Ectodermal cell (in vitro differentiated cells): Measurements from ENCODE around the gene MAML2.

Experiments used
- H3K27ac ChIP-seq: 2 replicates; pipeline ENCODE4 v1.7.0; 2013; ENCODE audit warnings: mild to moderate bottlenecking, low read depth, low read length; ENCODE audit not compliant: insufficient read depth, poor library complexity, severe bottlenecking
- H3K27me3 ChIP-seq: 2 replicates; pipeline ENCODE4 v1.7.0; 2013; ENCODE audit warnings: mild to moderate bottlenecking, low read length; ENCODE audit not compliant: insufficient read depth, control insufficient read depth, poor library complexity, severe bottlenecking
- H3K36me3 ChIP-seq: one replicate; pipeline ENCODE4 v1.7.0; 2013; ENCODE audit warnings: low read length; ENCODE audit not compliant: control insufficient read depth, insufficient read depth
- H3K4me1 ChIP-seq: one replicate; pipeline ENCODE4 v1.7.0; 2013; ENCODE audit warnings: low read length; ENCODE audit not compliant: control insufficient read depth, insufficient read depth
- H3K4me3 ChIP-seq: 2 replicates; pipeline ENCODE4 v1.7.0; 2013; ENCODE audit warnings: low read depth, low read length, control low read depth; ENCODE audit not compliant: insufficient read depth
- H3K9me3 ChIP-seq: 2 replicates; pipeline ENCODE4 v1.7.0; 2013; ENCODE audit warnings: mild to moderate bottlenecking, low read length, moderate library complexity; ENCODE audit not compliant: control insufficient read depth
- WGBS, 2 experiments: methylation state at CpG; one replicate each; pipeline ENCODE4 v1.1.7; 2013; ENCODE audit warnings: missing lambda C conversion rate in 2 of 2; 5-methylcytosine and 5-hydroxymethylcytosine counted together

The MAML2 gene

DNA sequence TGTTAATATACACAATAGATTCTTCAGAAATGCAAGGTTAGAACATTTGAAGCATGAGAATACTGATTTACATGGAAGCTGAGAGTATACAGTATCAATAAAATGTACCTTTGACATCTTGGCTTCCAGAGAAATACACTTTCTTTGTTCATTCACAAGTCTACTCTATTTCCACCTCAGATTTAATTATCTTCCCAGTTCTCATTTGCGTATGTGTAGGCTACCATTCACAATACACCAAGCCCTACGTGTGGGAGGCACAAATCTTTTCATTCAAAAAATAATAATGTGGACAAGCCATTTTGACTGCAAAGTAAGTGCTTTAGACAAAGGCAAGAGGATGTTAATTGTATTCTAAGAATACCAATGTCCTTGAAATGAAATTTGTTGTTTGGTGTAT lies 286.4 kb downstream of the MAML2 start:
- Histone ChIP-seq H3K27ac (no peak overlapping the region), H3K9me3 (no peaks in the 10 kb centered on the region), H3K27me3 (no peaks in the 10 kb centered on the region), H3K4me3 (no peak overlapping the region), H3K4me1 (peaks cover 17% of the 10 kb centered on the region), H3K36me3 (no peaks in the 10 kb centered on the region)
- WGBS, 2 experiments, result 85 to 93% methylated on average over 2 of the region's 2 CpGs

DNA sequence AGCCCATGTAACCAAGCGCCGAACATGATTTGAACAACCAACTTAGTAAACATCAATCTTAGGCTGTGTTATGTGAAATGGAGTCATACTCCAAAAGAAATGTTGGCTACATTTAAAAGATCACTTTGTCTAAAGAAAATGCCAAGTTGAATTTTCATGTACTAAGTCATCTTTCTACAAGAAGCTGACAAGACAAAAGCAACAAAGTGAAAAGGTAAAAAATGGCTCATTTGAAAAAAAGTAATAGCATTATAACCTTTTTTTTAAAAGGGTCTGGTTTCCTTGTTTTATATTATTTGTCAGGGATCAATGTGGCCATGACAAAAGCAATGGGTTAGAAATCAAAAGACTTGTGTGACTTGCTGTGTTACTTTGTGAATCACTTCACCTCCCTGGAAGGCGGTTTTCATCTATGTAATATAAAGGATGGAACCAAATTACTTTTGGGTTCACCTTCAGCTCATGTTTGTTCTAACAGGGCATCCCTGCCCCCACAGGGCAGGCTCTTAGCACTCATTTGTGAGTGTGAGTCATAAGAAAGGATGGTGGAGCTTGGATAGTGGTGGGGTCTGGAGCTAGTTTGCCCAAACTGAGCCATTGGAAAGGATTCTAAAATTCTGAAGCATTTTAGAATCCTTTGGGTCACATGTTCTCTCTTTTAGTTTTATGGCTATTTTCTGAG lies 287.1 kb downstream of the MAML2 start:
- Histone ChIP-seq H3K27ac (peak overlapping the region; percentile 84), H3K27me3 (no peaks in the 10 kb centered on the region), H3K36me3 (no peaks in the 10 kb centered on the region), H3K4me3 (no peak overlapping the region), H3K9me3 (no peaks in the 10 kb centered on the region), H3K4me1 (peaks cover 17% of the 10 kb centered on the region)
- WGBS, 2 experiments, result 47 to 50% methylated on average over 3 of the region's 3 CpGs

DNA sequence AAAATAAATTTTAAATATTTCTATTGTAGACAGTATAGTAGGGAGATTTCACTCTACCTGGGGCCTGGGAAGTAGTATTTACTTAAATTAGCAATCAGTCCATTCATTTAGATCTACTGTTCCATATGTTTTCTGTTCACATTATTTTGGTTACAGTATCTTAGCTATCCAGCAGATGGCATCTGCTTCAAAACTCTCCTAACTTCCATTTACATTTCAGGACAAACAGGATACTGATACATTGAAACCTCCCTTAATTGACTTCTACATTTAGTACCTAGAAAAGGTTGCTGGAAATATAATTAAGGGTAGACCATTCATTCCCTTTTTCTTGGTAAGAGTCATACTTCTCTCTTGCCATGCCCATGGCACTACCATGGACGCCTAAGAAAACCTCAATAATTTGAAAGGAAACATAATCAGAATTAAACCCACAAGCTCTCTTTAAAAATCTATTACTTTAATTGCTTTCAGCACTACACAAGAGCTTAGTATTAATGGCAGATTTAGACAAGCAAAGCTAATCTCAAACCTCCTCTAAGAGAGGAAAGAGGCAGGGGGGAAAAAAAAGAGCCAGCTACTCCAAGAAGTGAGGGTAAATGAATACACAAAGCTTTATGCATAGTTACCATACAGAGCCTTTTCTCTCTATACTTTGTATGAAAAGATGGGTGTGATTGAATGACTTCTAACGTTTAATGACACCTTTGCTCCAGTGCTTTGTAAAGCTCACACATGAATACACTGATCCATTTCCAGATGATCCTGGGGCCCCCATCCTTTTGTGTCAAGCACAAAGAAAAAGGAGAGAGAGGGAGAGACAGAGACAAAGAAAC lies 287.9 kb downstream of the MAML2 start:
- Histone ChIP-seq H3K4me1 (peaks cover 17% of the 10 kb centered on the region), H3K36me3 (no peaks in the 10 kb centered on the region), H3K27me3 (no peaks in the 10 kb centered on the region), H3K9me3 (no peaks in the 10 kb centered on the region), H3K27ac (peak overlapping the region; percentile 84), H3K4me3 (no peak overlapping the region)
- WGBS, 2 experiments, result 33 to 41% methylated on average over 1 to 2 of the region's 2 CpGs

DNA sequence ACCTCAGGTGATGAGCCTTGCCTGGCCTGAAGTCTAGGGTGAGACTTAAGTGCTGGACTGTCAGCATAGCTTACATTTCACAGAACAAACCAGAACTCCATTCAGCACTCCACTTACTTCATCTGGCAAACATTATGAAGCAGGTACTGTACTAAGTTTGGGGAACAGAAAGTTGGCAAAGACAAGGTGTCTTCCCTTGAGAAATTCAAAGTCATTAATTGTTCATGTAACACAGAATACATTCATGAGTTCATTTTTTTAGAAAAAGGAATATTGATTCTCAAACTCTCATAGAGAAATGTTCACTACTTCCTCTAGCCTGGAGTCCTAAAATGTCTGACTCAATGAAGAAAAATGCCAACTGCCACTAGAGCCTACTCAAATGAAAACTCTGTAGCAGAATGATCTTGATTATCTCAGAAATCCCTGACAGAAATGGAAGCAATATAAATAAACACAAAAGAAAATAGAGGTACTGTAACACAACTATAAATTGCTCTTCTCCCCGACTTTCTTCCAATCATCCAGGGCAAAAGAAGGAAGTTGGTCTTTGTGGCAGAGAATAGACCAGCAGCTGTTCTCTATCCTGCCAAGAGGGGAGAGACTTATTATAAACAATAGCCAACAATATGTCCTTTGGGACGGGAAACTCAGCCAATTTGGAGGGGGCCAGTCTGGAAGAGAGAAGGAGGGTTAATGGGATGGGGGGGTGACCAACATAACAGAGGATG lies 289.9 kb downstream of the MAML2 start:
- 91 to 100% methylated on average over 1 to 2 of the region's 2 CpGs for WGBS, 2 experiments
- Histone ChIP-seq H3K36me3 (no peaks in the 10 kb centered on the region), H3K9me3 (no peaks in the 10 kb centered on the region), H3K27me3 (no peaks in the 10 kb centered on the region), H3K27ac (no peak overlapping the region), H3K4me3 (no peak overlapping the region), H3K4me1 (peaks cover 17% of the 10 kb centered on the region)

GRCh38 chr11:96051820-96052219 lies 291.2 kb downstream of the MAML2 start:
- no peak overlapping the region for H3K27ac ChIP-seq
- peaks cover 17% of the 10 kb centered on the region for H3K4me1 ChIP-seq
- H3K36me3 ChIP-seq, result no peaks in the 10 kb centered on the region
- WGBS, 2 experiments, result 92 to 100% methylated on average over 1 of the region's 1 CpG
- no peaks in the 10 kb centered on the region for H3K27me3 ChIP-seq
- no peak overlapping the region for H3K4me3 ChIP-seq
- no peaks in the 10 kb centered on the region for H3K9me3 ChIP-seq

GRCh38 chr11:96050435-96051182 lies 292.4 kb downstream of the MAML2 start:
- no peak overlapping the region for H3K4me3 ChIP-seq
- H3K36me3 ChIP-seq, result no peaks in the 10 kb centered on the region
- H3K27ac ChIP-seq, result no peak overlapping the region
- peaks cover 14% of the 10 kb centered on the region for H3K4me1 ChIP-seq
- 92 to 94% methylated on average over 1 of the region's 1 CpG for WGBS, 2 experiments
- no peaks in the 10 kb centered on the region for H3K27me3 ChIP-seq
- no peaks in the 10 kb centered on the region for H3K9me3 ChIP-seq

GRCh38 chr11:96049426-96049825 lies 293.6 kb downstream of the MAML2 start:
- H3K4me3 ChIP-seq, result no peak overlapping the region
- no peak overlapping the region for H3K27ac ChIP-seq
- peaks cover 6% of the 10 kb centered on the region for H3K4me1 ChIP-seq
- no peaks in the 10 kb centered on the region for H3K36me3 ChIP-seq
- 97 to 100% methylated on average over 2 of the region's 2 CpGs for WGBS, 2 experiments
- no peaks in the 10 kb centered on the region for H3K27me3 ChIP-seq
- no peaks in the 10 kb centered on the region for H3K9me3 ChIP-seq

- Histone ChIP-seq H3K4me3 (no peak overlapping the region), H3K27me3 (no peaks in the 10 kb centered on the region), H3K27ac (peak overlapping the region; percentile 23), H3K36me3 (no peaks in the 10 kb centered on the region), H3K9me3 (no peaks in the 10 kb centered on the region), H3K4me1 (peaks cover 6% of the 10 kb centered on the region)
- WGBS, 2 experiments, result 27 to 29% methylated on average over 9 to 11 of the region's 11 CpGs
Measured at GRCh38 chr11:96045622-96046456, 297.2 kb downstream of the MAML2 start.

DNA sequence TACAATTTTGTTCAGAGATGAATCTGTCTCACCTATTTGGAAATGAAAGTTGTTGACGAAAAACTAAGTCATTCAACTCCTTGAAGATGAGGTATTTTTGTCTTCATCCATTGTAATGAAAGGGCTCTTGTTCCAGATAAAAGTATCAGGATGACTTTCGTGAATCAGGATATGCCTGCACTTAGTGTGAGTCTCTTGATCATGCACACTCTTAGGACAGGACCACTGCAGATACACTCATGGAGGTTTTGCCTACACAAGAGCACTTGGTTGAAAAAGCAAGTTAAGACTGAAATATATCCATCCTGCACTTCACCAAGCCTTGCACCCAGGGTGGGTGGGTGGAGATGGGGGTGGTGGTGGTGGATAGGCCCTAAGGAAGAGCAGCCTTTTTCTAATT lies 298.2 kb downstream of the MAML2 start:
- H3K27me3 ChIP-seq, result no peaks in the 10 kb centered on the region
- no peaks in the 10 kb centered on the region for H3K36me3 ChIP-seq
- H3K4me1 ChIP-seq, result peaks cover 6% of the 10 kb centered on the region
- H3K27ac ChIP-seq, result no peak overlapping the region
- H3K9me3 ChIP-seq, result no peaks in the 10 kb centered on the region
- H3K4me3 ChIP-seq, result no peak overlapping the region
- WGBS, 2 experiments, result 93 to 98% methylated on average over 2 of the region's 2 CpGs
